Measurements from ENCODE around the gene CADPS.

The CADPS gene

GRCh38 chr3:62481962-62482361 lies 393.3 kb downstream of the CADPS start:
- DNase-seq: no peak

GRCh38 chr3:62480056-62480455 lies 395.2 kb downstream of the CADPS start:
- no peak for DNase-seq

GRCh38 chr3:62479326-62479725 lies 395.9 kb downstream of the CADPS start:
- DNase-seq: no peak

- no peak for DNase-seq
Measured at GRCh38 chr3:62475306-62475705, 399.9 kb downstream of the CADPS start.

- DNase-seq: no peak
Measured at GRCh38 chr3:62467966-62468722, 407.1 kb downstream of the CADPS start.

- DNase-seq: no peak
Measured at GRCh38 chr3:62462788-62463187, 412.4 kb downstream of the CADPS start.

GRCh38 chr3:62462104-62462762 lies 413.0 kb downstream of the CADPS start:
- no peak for DNase-seq

- no peak for DNase-seq
Measured at GRCh38 chr3:62454916-62455315, 420.3 kb downstream of the CADPS start.

GRCh38 chr3:62453448-62453847 lies 421.8 kb downstream of the CADPS start:
- DNase-seq: no peak

GRCh38 chr3:62451211-62451887 lies 423.9 kb downstream of the CADPS start:
- no peak for DNase-seq

- peak; percentile 1 for DNase-seq
Measured at GRCh38 chr3:62446337-62446940, 428.8 kb downstream of the CADPS start.

- peak; percentile 24 for DNase-seq
Measured at GRCh38 chr3:62445275-62445674, 429.9 kb downstream of the CADPS start.

GRCh38 chr3:62439978-62440377 lies 435.2 kb downstream of the CADPS start:
- no peak for DNase-seq

- DNase-seq: no peak
Measured at GRCh38 chr3:62439176-62439813, 435.9 kb downstream of the CADPS start.

- no peak for DNase-seq
Measured at GRCh38 chr3:62436785-62437184, 438.4 kb downstream of the CADPS start.

- no peak for DNase-seq
Measured at GRCh38 chr3:62433396-62433795, 441.8 kb downstream of the CADPS start.

GRCh38 chr3:62421207-62421606 lies 454.0 kb downstream of the CADPS start:
- no peak for DNase-seq

- no peak for DNase-seq
Measured at GRCh38 chr3:62416144-62416543, 459.1 kb downstream of the CADPS start.

- DNase-seq: no peak
Measured at GRCh38 chr3:62415312-62415801, 459.9 kb downstream of the CADPS start.

- no peak for DNase-seq
Measured at GRCh38 chr3:62414786-62415185, 460.4 kb downstream of the CADPS start.

GRCh38 chr3:62413687-62414086 lies 461.5 kb downstream of the CADPS start:
- DNase-seq: no peak

GRCh38 chr3:62406945-62407344 lies 468.3 kb downstream of the CADPS start:
- no peak for DNase-seq

- no peak for DNase-seq
Measured at GRCh38 chr3:62405566-62405965, 469.6 kb downstream of the CADPS start.

Data from activated CD4-positive, alpha-beta T cell treated with anti-CD3 and anti-CD28 coated beads, Interleukin-2, amount 50 U/mL, for 16 hours (primary cell).